Measurements from ENCODE around the gene DLG2. TPM values are rescaled to one million over a fixed set of nuclear protein-coding genes. Genes with fewer than 3 reads are reported as not detected.

The DLG2 gene
- total and polyA plus RNA-seq, 9 of the 15 experiments (the other 6 are each of a cell fraction or from before 2014, with no cell fraction given), result 0.52 to 1.6 (median 0.95) TPM

DNA sequence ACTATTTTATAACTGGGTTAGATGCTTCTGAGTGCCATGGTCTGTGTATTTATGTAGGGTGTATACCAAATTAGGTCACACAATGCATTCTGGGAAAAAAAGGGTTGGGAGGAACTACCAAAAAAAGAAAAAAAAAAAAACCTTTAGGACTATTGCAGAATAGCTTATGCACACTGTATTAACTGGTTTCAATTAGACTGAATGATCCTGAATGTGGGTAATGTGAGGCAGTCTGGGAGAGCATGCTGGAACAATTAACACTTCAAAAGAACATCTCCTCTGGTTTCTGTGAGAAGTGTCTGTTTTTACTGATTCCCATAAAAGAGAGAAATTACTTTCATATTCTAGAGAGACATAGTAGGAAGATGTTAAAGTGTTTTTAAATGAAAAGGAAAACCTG, 521.3 kb downstream of the DLG2 start:
- ATAC-seq, result no peak
- no TSS peak for BruUV-seq (replicated peaks)
- Histone ChIP-seq H3K9me3 (replicated peaks; ENCODE audit: control insufficient read depth, insufficient read depth, low read depth, low read length) (no peaks in the 10 kb centered on the region), H3K27ac (ENCODE audit: extremely low read depth, low read depth, low read length) (no peak overlapping the region), H3K9ac (ENCODE audit: insufficient read depth in 1 of 2, low read depth in 2 of 2, low read length in 2 of 2) (no peak overlapping the region), H4K20me1 (replicated peaks; ENCODE audit: control insufficient read depth, insufficient read depth, low read length) (no peaks in the 10 kb centered on the region), H3K4me1 (replicated peaks in 1 of 2; ENCODE audit: control insufficient read depth in 2 of 2, insufficient read depth in 2 of 2, low read length in 2 of 2) (no peaks in the 10 kb centered on the region), H3K79me2 (ENCODE audit: control insufficient read depth, insufficient read depth, low read length) (no peaks in the 10 kb centered on the region), H3K4me3 (no peak overlapping the region), H3K27me3 (ENCODE audit: control insufficient read depth in 2 of 2, insufficient read depth in 2 of 2, low read length in 2 of 2) (no peaks in the 10 kb centered on the region), H3K4me2 (ENCODE audit: insufficient read depth, low read length) (no peak overlapping the region), H2AFZ (ENCODE audit: low read depth, low read length) (no peak overlapping the region), H3K9me1 (ENCODE audit: control insufficient read depth, insufficient read depth, low read length) (no peaks in the 10 kb centered on the region), H3K36me3 (ENCODE audit: control insufficient read depth, insufficient read depth, low read length) (no peaks in the 10 kb centered on the region)
- intact Hi-C loops (cut with micrococcal nuclease) (no loop called here), in situ Hi-C loops (cut with MboI) (no loop called here)
- DNase-seq (ENCODE audit: extremely low read depth in 1 of 4, low spot score in 3 of 4), result no peak
- POLR2A ChIA-PET, result no interaction called here
- FAIRE-seq, result no peak
- CTCF ChIA-PET (ENCODE audit: low intra/inter-chr PET ratio), result no interaction called here
- no peak for TF ChIP-seq PURB (CRISPR knock-in tag; IDR thresholded peaks at IDR 0.05; ENCODE audit: low read depth)
- no peak for TF ChIP-seq MCM7 (IDR thresholded peaks at IDR 0.05)
- TF ChIP-seq, protein P1, sequence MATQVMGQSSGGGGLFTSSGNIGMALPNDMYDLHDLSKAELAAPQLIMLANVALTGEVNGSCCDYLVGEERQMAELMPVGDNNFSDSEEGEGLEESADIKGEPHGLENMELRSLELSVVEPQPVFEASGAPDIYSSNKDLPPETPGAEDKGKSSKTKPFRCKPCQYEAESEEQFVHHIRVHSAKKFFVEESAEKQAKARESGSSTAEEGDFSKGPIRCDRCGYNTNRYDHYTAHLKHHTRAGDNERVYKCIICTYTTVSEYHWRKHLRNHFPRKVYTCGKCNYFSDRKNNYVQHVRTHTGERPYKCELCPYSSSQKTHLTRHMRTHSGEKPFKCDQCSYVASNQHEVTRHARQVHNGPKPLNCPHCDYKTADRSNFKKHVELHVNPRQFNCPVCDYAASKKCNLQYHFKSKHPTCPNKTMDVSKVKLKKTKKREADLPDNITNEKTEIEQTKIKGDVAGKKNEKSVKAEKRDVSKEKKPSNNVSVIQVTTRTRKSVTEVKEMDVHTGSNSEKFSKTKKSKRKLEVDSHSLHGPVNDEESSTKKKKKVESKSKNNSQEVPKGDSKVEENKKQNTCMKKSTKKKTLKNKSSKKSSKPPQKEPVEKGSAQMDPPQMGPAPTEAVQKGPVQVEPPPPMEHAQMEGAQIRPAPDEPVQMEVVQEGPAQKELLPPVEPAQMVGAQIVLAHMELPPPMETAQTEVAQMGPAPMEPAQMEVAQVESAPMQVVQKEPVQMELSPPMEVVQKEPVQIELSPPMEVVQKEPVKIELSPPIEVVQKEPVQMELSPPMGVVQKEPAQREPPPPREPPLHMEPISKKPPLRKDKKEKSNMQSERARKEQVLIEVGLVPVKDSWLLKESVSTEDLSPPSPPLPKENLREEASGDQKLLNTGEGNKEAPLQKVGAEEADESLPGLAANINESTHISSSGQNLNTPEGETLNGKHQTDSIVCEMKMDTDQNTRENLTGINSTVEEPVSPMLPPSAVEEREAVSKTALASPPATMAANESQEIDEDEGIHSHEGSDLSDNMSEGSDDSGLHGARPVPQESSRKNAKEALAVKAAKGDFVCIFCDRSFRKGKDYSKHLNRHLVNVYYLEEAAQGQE (IDR thresholded peaks at IDR 0.05; ENCODE audit: borderline replicate concordance), result no peak
- TF ChIP-seq, protein P1 (CRISPR knock-in tag; IDR thresholded peaks at IDR 0.05; ENCODE audit: low read depth), result no peak
- no peak for TF ChIP-seq FOXM1 (IDR thresholded peaks at IDR 0.05; ENCODE audit: low read depth)
- no peak for TF ChIP-seq FOXM1 (CRISPR knock-in tag; IDR thresholded peaks at IDR 0.05; ENCODE audit: low read depth)
- TF ChIP-seq, protein P2, sequence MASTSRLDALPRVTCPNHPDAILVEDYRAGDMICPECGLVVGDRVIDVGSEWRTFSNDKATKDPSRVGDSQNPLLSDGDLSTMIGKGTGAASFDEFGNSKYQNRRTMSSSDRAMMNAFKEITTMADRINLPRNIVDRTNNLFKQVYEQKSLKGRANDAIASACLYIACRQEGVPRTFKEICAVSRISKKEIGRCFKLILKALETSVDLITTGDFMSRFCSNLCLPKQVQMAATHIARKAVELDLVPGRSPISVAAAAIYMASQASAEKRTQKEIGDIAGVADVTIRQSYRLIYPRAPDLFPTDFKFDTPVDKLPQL (IDR thresholded peaks at IDR 0.05; ENCODE audit: extremely low read depth, insufficient read length), result no peak
- TF ChIP-seq MTA1 (IDR thresholded peaks at IDR 0.05; ENCODE audit: borderline replicate concordance), result no peak
- no peak for TF ChIP-seq HSF4 (CRISPR knock-in tag; IDR thresholded peaks at IDR 0.05; ENCODE audit: borderline replicate concordance)
- TF ChIP-seq, protein P3, sequence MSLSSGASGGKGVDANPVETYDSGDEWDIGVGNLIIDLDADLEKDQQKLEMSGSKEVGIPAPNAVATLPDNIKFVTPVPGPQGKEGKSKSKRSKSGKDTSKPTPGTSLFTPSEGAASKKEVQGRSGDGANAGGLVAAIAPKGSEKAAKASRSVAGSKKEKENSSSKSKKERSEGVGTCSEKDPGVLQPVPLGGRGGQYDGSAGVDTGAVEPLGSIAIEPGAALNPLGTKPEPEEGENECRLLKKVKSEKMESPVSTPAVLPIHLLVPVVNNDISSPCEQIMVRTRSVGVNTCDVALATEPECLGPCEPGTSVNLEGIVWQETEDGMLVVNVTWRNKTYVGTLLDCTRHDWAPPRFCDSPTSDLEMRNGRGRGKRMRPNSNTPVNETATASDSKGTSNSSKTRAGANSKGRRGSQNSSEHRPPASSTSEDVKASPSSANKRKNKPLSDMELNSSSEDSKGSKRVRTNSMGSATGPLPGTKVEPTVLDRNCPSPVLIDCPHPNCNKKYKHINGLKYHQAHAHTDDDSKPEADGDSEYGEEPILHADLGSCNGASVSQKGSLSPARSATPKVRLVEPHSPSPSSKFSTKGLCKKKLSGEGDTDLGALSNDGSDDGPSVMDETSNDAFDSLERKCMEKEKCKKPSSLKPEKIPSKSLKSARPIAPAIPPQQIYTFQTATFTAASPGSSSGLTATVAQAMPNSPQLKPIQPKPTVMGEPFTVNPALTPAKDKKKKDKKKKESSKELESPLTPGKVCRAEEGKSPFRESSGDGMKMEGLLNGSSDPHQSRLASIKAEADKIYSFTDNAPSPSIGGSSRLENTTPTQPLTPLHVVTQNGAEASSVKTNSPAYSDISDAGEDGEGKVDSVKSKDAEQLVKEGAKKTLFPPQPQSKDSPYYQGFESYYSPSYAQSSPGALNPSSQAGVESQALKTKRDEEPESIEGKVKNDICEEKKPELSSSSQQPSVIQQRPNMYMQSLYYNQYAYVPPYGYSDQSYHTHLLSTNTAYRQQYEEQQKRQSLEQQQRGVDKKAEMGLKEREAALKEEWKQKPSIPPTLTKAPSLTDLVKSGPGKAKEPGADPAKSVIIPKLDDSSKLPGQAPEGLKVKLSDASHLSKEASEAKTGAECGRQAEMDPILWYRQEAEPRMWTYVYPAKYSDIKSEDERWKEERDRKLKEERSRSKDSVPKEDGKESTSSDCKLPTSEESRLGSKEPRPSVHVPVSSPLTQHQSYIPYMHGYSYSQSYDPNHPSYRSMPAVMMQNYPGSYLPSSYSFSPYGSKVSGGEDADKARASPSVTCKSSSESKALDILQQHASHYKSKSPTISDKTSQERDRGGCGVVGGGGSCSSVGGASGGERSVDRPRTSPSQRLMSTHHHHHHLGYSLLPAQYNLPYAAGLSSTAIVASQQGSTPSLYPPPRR (CRISPR knock-in tag; IDR thresholded peaks at IDR 0.05; ENCODE audit: borderline replicate concordance), result no peak

Measured in K562 (cell line).